Spinal cord (tissue), 10 donors: ENCODE data around the gene STAT6. TPM values are rescaled to one million over a fixed set of nuclear protein-coding genes. Genes with fewer than 3 reads are reported as not detected.

ENCODE experiments used
- DNase-seq, 6 donors: peaks; one replicate each; pipeline versions ENCODE4 v3.0.0 to v3.0.0-alpha.2; 2013 to 2015; ENCODE audit warnings: low spot score in 6 of 6, low read depth in 4 of 6
- H3K27ac ChIP-seq: one replicate; pipeline ENCODE4 v1.5.1; 2013; ENCODE audit warnings: low read depth, low read length, control low read depth
- H3K27me3 ChIP-seq: one replicate; pipeline ENCODE4 v1.6.1; 2013; ENCODE audit warnings: low read length; ENCODE audit not compliant: control insufficient read depth, insufficient read depth
- H3K36me3 ChIP-seq: one replicate; pipeline ENCODE4 v1.6.1; 2013; ENCODE audit warnings: low read length; ENCODE audit not compliant: control insufficient read depth, insufficient read depth
- H3K4me1 ChIP-seq: one replicate; pipeline ENCODE4 v1.6.1; 2013; ENCODE audit warnings: low read length; ENCODE audit not compliant: control insufficient read depth, insufficient read depth
- H3K4me3 ChIP-seq: one replicate; pipeline ENCODE4 v1.5.1; 2013; ENCODE audit warnings: low read depth, low read length, control low read depth
- H3K9me3 ChIP-seq: one replicate; pipeline ENCODE4 v1.6.1; 2013; ENCODE audit warnings: low read length; ENCODE audit not compliant: control insufficient read depth, insufficient read depth
- WGBS: methylation state at CpG from one replicate; pipeline ENCODE4 v1.1.5; 2013; ENCODE audit warnings: missing lambda C conversion rate; ENCODE audit not compliant: insufficient coverage; 5-methylcytosine and 5-hydroxymethylcytosine counted together
- polyA plus RNA-seq, 2 donors: library from polyadenylated mRNA; unstranded; fragments of 120-200 nt; gene quantifications; one replicate each; pipeline ENCODE4 v1.2.1, GENCODE V29; 2013; ENCODE audit not compliant: insufficient read length in 2 of 2
- total RNA-seq, 2 donors: library from RNA; depleted of rRNA in 1 of 2; stranded (reverse); fragments of 120-200 nt in 1 of 2; fragments of >200 nt in 1 of 2; gene quantifications; one replicate each; pipeline versions ENCODE4 v1.2.3 to v1.2.4, GENCODE V29; 2013 to 2014
- donor health status: healthy.

STAT6 gene
- total and polyA plus RNA-seq, 4 donors = 19.7 to 58.0 (median 33.0) TPM

DNA sequence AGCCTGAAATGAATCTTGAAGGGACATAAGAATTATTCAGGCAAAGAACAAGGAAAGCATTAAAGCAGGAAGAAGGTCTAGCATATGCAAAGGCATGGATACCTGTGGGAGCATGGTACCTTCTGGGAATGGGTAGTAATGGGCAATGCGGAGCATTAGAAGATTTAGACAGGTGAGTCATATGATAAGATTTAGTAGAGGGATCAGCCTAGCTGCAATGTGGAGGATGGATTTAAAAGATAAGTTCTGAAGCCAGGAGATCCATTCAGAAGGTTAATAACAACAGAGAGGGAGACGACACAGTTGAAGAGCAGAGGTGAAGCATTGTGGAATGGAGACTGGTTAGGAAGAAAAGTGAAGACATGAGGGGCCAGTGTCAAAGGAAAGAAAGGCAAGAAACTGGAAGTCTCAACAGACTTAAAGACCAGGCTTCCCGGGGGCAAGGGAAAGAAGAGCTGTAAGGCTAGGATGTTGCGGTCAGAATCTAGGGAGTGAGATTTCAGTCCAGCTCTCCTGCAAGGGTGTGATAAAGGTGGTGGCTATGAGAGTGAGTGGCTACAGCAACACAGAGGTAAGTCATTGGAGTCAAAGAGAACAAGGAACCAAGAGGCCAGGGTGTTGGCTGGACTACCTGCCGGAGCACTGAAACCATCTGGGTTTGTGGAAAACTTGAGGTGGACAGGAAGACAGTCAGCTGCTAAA lies 5.6 kb upstream of the STAT6 start:
- 87% methylated on average over 5 of the region's 5 CpGs for WGBS

DNA sequence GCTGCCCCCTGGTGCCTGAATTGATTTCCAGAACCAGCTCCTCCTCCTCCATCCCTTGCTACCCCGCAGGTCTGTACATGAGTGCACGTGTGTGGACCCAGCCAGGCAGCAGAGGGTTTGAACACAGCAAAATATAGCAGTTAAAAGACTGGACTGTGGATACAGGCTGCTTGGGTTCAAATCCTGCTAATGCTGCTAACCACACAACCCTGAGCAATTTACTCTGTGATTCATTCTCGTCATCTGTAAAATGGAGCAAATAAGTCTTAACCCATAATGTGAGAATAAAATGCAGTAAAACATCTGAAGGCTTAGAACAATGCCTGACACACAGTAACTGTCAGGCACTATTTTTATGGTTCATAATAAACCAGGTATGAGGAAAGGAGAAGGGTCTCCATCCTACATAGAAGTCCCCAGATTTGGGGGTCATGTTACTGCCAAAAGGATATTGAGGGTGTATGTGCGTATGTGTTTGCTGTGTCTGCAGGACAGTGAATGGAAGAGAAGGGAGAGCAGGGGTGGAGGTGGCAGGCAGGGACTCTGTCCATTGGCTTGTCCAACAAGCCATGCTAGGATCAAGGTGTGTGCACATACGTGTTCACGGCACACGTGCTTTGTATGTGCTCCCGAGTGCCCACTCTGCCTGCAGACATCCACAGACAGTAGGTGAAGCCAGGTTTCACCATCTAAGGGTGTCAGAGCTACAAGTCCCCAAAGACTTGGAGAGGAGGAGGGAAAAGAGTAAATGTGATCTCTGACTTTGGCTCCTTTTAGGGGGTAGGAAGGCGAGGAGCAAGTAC lies 1.5 kb upstream of the STAT6 start:
- Histone ChIP-seq H3K27me3 (no peaks in the 10 kb centered on the region), H3K4me3 (peak overlapping the region; percentile 51), H3K9me3 (no peaks in the 10 kb centered on the region), H3K4me1 (peaks cover 25% of the 10 kb centered on the region), H3K36me3 (no peaks in the 10 kb centered on the region), H3K27ac (peak overlapping the region; percentile 98)
- no peak for DNase-seq
- WGBS = 62% methylated on average over 7 of the region's 9 CpGs

More for the DNA sequence above, 5.6 kb upstream of the STAT6 start:
- no peaks in the 10 kb centered on the region for H3K27me3 ChIP-seq
- H3K4me3 ChIP-seq = no peak overlapping the region
- peaks cover 6% of the 10 kb centered on the region for H3K4me1 ChIP-seq
- H3K27ac ChIP-seq = no peak overlapping the region
- DNase-seq = no peak
- H3K36me3 ChIP-seq = no peaks in the 10 kb centered on the region
- H3K9me3 ChIP-seq = no peaks in the 10 kb centered on the region

DNA sequence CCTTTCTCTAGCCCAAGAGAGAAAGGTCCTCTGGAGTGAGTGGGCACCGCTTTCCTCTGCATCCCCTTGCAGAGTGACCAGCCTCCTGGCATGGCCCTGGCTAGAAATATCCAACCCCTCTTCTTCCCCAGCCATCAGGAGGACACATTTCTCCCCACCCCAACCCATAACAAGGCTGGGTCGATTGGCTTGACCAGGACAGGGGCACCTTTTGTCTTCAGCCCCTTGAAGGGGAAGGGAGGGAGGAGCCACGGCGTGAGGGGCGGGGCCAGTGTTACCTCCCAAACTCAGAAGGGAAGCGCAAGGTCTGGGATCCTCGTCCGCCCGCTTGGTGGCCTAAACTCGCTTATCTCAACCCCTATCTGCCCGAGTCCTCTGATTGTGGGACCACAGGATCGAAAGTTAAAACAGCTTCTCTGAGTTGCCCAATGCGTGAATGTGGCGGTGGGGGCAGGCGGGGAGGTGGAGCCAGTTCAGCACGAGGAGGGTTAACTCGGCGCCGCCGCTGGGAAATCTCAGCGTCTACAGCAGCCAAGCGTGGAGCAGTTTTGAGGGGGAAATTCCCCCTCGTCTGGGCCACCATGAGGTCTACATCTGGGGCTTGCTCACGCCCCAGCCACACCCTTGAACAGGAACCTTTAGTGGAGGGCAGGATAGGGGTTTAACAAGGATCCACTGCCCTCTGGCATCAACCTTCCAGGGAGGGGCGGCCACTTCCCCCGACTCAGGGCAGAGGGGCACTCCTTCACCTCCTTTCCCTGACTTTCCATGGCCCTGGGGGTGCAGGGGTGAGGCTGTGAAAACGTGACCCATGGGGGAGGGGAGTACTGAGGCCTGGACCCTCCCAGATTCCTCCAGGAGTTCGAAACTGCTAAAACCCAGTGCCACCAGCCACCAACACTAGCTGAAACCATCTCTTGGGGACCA lies 795 bp downstream of the STAT6 start:
- Histone ChIP-seq H3K4me1 (peaks cover 31% of the 10 kb centered on the region), H3K27me3 (no peaks in the 10 kb centered on the region), H3K9me3 (no peaks in the 10 kb centered on the region), H3K36me3 (peaks cover 1% of the 10 kb centered on the region), H3K4me3 (peak overlapping the region; percentile 51), H3K27ac (peak overlapping the region; percentile 98)
- 4% methylated on average over 21 of the region's 28 CpGs for WGBS
- peak in 2 of 6 donors; percentile 46 to 61 for DNase-seq

DNA sequence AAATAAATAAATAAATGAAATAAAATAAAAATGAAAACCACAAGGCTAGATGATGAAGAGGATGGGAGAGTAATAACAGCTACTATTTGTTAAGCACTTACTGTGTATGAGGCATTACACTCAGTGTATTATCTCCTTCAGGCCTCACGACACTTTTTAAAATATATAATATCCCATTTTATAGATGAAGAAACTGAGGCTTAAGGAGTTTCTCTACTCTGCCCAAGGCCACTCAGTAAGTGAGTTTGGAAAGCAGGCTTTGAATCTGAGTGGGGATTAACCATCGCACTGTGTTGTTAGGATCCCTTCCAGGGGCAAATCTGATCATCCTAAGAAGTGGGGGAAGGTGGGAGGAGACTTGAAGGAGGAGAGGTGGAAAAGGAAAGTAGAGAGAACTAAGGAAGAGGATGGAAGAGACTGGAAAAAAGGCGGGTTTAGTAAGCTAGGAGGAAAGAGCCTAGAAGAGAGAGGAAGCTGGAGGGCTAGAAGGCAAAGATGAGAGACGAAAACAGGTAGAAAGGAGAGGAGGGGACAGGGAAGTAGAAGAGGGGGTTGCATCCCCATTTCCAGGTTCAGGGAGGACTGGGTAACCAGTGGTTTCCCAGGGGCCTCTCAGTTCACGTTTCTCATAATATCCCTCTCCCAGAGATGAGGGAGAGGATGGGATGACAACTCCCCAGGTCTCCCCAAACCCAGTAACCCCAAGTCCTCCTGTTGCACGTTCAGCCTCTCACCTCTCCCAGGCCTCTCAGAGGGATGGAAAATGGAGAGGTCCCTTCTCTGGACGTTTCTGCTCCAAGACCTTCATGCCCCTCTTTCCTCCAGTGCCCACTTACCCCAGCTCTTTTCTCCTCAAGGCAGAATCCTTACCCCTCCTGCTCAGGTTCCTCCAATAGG lies 1.7 kb downstream of the STAT6 start:
- H3K27ac ChIP-seq = peak overlapping the region; percentile 98
- WGBS = 82% methylated on average over 4 of the region's 7 CpGs
- no peak for DNase-seq
- peaks cover 3% of the 10 kb centered on the region for H3K36me3 ChIP-seq
- no peaks in the 10 kb centered on the region for H3K27me3 ChIP-seq
- H3K4me3 ChIP-seq = peak overlapping the region; percentile 51
- H3K9me3 ChIP-seq = no peaks in the 10 kb centered on the region
- H3K4me1 ChIP-seq = peaks cover 31% of the 10 kb centered on the region

DNA sequence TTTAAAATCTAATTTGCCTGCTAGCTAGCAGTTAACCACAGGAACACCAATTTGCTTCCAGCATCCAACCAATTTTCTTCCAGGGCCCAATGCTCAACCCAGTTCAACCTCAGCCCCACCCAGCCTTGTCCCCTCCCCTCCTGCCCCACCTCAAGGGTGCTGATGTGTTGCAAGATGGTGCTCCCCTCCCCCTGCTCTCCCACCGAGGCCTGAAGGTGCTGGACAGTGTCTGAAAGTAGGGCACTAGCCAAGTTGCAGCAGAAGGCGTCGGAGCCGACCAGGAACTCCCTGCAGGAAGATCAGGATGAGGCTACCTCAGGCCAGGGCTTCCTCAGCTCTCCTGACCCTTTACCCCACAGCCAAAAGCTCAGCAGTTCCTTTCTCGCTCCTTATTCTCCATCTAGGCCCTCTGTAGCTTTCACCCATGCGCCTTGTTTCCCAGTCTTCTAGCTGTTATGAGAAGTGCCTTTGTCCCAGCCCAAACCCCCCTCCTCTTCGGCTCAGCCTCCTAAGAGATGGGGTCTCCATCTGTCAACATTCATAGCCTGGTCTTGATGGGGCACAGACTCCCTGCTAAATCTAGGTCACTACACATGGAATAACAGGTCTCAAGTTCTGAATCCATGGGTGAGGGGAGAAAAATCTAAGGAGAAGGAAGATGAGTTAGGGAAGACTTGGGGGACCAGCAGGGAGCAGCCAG lies 3.6 kb downstream of the STAT6 start:
- WGBS = 86% methylated on average over 5 of the region's 7 CpGs
- no peak overlapping the region for H3K4me3 ChIP-seq
- H3K4me1 ChIP-seq = peaks cover 32% of the 10 kb centered on the region
- no peak for DNase-seq
- H3K36me3 ChIP-seq = peaks cover 8% of the 10 kb centered on the region
- no peaks in the 10 kb centered on the region for H3K27me3 ChIP-seq
- H3K27ac ChIP-seq = no peak overlapping the region
- H3K9me3 ChIP-seq = no peaks in the 10 kb centered on the region

- WGBS = 75% methylated on average over 9 of the region's 9 CpGs
- H3K9me3 ChIP-seq = no peaks in the 10 kb centered on the region
- no peaks in the 10 kb centered on the region for H3K27me3 ChIP-seq
- peaks cover 8% of the 10 kb centered on the region for H3K36me3 ChIP-seq
- DNase-seq = no peak
- no peak overlapping the region for H3K27ac ChIP-seq
- H3K4me3 ChIP-seq = no peak overlapping the region
- H3K4me1 ChIP-seq = peaks cover 24% of the 10 kb centered on the region
These were observed 5.0 kb downstream of the STAT6 start for GRCh38 chr12:57106021-57106708.

DNA sequence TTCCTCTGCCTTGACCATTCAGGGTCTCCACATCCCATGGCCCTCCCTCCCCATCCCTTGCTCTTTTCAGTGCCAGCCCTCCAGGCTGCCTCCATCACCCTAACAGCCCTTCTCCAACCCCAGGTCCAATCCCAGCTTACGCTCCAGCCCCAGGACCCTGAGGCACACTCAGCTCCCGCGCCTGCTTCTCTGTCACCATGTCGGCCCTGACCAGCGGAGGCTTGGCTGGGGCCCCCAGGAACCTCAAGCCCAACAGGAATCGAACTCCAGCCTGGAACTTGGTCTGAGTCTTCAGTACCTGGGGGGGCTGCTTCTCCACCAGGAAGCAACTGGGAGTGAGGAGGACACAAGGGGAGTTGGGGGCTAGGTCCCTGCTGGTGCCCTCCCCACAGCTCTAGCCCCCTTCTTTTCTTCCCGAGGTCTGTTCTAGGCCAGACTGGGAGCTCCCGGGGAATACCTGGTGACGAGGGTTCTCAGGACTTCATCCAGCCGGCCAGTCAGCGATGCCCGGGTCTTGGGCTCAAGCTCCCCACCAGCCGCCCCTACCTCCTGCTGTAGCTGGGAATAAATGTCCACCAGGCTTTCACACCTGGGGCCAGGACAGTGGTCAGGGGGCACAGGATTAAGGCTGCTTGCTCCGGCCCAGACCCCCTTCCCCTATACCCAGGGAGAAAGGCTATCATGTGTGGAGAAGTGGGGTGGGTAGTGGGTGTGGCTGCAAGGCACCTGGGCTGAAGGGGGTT lies 6.0 kb downstream of the STAT6 start:
- H3K27me3 ChIP-seq = no peaks in the 10 kb centered on the region
- no peaks in the 10 kb centered on the region for H3K9me3 ChIP-seq
- H3K4me3 ChIP-seq = no peak overlapping the region
- no peak for DNase-seq
- 88% methylated on average over 13 of the region's 14 CpGs for WGBS
- peaks cover 8% of the 10 kb centered on the region for H3K36me3 ChIP-seq
- H3K4me1 ChIP-seq = peaks cover 14% of the 10 kb centered on the region
- no peak overlapping the region for H3K27ac ChIP-seq
